ENCODE data around the gene KDM4D. TPM values are rescaled to one million over a fixed set of nuclear protein-coding genes. Genes with fewer than 3 reads are reported as not detected.
A peak's percentile ranks its signal among the peaks of the same experiment; 100 is the strongest.
"Not testable (repeated sequence)": the region's sequence is repeated elsewhere in the genome, so short reads cannot be mapped to it uniquely, and the experiment has no call there.

KDM4D gene
- total RNA-seq (2014; rRNA removed; shearing (Covaris generic); ENCODE audit: low replicate concordance) = 0.30 and 4.1 TPM in 2 replicates

GRCh38 chr11:94973099-94973968 lies at the start of gene KDM4D, which contains the start of gene CWC15:
TSS of gene KDM4D (plus strand) at chr11:94973709. CDS start at chr11:94997373, 23,664 bp downstream.
TSS of gene CWC15 (minus strand) at chr11:94973556. CDS start at chr11:94972185, 1,371 bp downstream.
- in situ Hi-C loops (cut with HindIII; ENCODE audit: low pct_unique_long_range_greater_than_20kb, low sequenced_read_pairs) = no loop called here
- DNase-seq (ENCODE audit: low read depth) = peak; percentile 79

- no peak for DNase-seq (ENCODE audit: low read depth)
- in situ Hi-C loops (cut with HindIII; ENCODE audit: low pct_unique_long_range_greater_than_20kb, low sequenced_read_pairs) = no loop called here
These were observed 49.3 kb upstream of the KDM4D start for GRCh38 chr11:94924171-94924572.

- in situ Hi-C loops (cut with HindIII; ENCODE audit: low pct_unique_long_range_greater_than_20kb, low sequenced_read_pairs) = no loop called here
These were observed 48.9 kb upstream of the KDM4D start for GRCh38 chr11:94924612-94925011.

GRCh38 chr11:94925422-94926270 lies 47.9 kb upstream of the KDM4D start:
- DNase-seq (ENCODE audit: low read depth) = no peak
- in situ Hi-C loops (cut with HindIII; ENCODE audit: low pct_unique_long_range_greater_than_20kb, low sequenced_read_pairs) = no loop called here

More at GRCh38 chr11:94924612-94925011, 48.9 kb upstream of the KDM4D start:
- DNase-seq (ENCODE audit: low read depth) = no peak

- in situ Hi-C loops (cut with HindIII; ENCODE audit: low pct_unique_long_range_greater_than_20kb, low sequenced_read_pairs) = no loop called here
- DNase-seq (ENCODE audit: low read depth) = no peak
These were observed 47.3 kb upstream of the KDM4D start for GRCh38 chr11:94926271-94926625.

- in situ Hi-C loops (cut with HindIII; ENCODE audit: low pct_unique_long_range_greater_than_20kb, low sequenced_read_pairs) = no loop called here
- DNase-seq (ENCODE audit: low read depth) = no peak
These were observed 46.7 kb upstream of the KDM4D start for GRCh38 chr11:94926698-94927237.

GRCh38 chr11:94928117-94928990 lies 45.2 kb upstream of the KDM4D start:
- DNase-seq (ENCODE audit: low read depth) = no peak
- in situ Hi-C loops (cut with HindIII; ENCODE audit: low pct_unique_long_range_greater_than_20kb, low sequenced_read_pairs) = no loop called here

GRCh38 chr11:94932072-94932471 lies 41.4 kb upstream of the KDM4D start:
- in situ Hi-C loops (cut with HindIII; ENCODE audit: low pct_unique_long_range_greater_than_20kb, low sequenced_read_pairs); DNase-seq (ENCODE audit: low read depth): not testable (repeated sequence)

- in situ Hi-C loops (cut with HindIII; ENCODE audit: low pct_unique_long_range_greater_than_20kb, low sequenced_read_pairs) = no loop called here
- no peak for DNase-seq (ENCODE audit: low read depth)
These were observed 41.0 kb upstream of the KDM4D start for GRCh38 chr11:94932503-94932902.

- in situ Hi-C loops (cut with HindIII; ENCODE audit: low pct_unique_long_range_greater_than_20kb, low sequenced_read_pairs) = no loop called here
- DNase-seq (ENCODE audit: low read depth) = peak; percentile 9
These were observed 40.0 kb upstream of the KDM4D start for GRCh38 chr11:94933223-94934130.

GRCh38 chr11:94934362-94934761 lies 39.1 kb upstream of the KDM4D start:
- in situ Hi-C loops (cut with HindIII; ENCODE audit: low pct_unique_long_range_greater_than_20kb, low sequenced_read_pairs) = no loop called here
- no peak for DNase-seq (ENCODE audit: low read depth)

- in situ Hi-C loops (cut with HindIII; ENCODE audit: low pct_unique_long_range_greater_than_20kb, low sequenced_read_pairs) = no loop called here
- DNase-seq (ENCODE audit: low read depth) = no peak
These were observed 38.7 kb upstream of the KDM4D start for GRCh38 chr11:94934846-94935245.

- DNase-seq (ENCODE audit: low read depth) = peak; percentile 14
- in situ Hi-C loops (cut with HindIII; ENCODE audit: low pct_unique_long_range_greater_than_20kb, low sequenced_read_pairs) = no loop called here
These were observed 35.1 kb upstream of the KDM4D start for GRCh38 chr11:94938095-94939055.

- DNase-seq (ENCODE audit: low read depth) = no peak
- in situ Hi-C loops (cut with HindIII; ENCODE audit: low pct_unique_long_range_greater_than_20kb, low sequenced_read_pairs) = no loop called here
These were observed 34.2 kb upstream of the KDM4D start for GRCh38 chr11:94939346-94939745.

GRCh38 chr11:94941131-94941530 lies 32.4 kb upstream of the KDM4D start:
- in situ Hi-C loops (cut with HindIII; ENCODE audit: low pct_unique_long_range_greater_than_20kb, low sequenced_read_pairs) = no loop called here
- no peak for DNase-seq (ENCODE audit: low read depth)

- DNase-seq (ENCODE audit: low read depth) = no peak
- in situ Hi-C loops (cut with HindIII; ENCODE audit: low pct_unique_long_range_greater_than_20kb, low sequenced_read_pairs) = no loop called here
These were observed 26.7 kb upstream of the KDM4D start for GRCh38 chr11:94946812-94947211.

Data from Caki2 (cell line).